DOHH2 (cell line): ENCODE results near the gene DNMBP.
"Not testable (repeated sequence)": the region's sequence is repeated elsewhere in the genome, so short reads cannot be mapped to it uniquely, and the experiment has no call there.

Source experiments
- H3F3A ChIP-seq: fragments of 200-600 bp; sonication (generic), shearing (Covaris generic); 2 replicates; pipeline ENCODE4 v1.6.0; 2016; ENCODE audit warnings: antibody characterized with exemption, mild to moderate bottlenecking; ENCODE audit not compliant: control insufficient read depth, insufficient read depth
- H3K27ac ChIP-seq: fragments of 200-600 bp; sonication (generic); 2 replicates; pipeline ENCODE4 v1.5.1; 2014; ENCODE audit warnings: low read depth, mild to moderate bottlenecking, low read length, moderate library complexity
- H3K27me3 ChIP-seq: fragments of 200-600 bp; sonication (generic); 2 replicates; pipeline ENCODE4 v1.6.1; 2014; ENCODE audit warnings: mild to moderate bottlenecking, low read length, mixed read lengths; ENCODE audit not compliant: control insufficient read depth
- H3K36me3 ChIP-seq: fragments of 200-600 bp; sonication (generic); 2 replicates; pipeline ENCODE4 v1.6.1; 2014; ENCODE audit warnings: mild to moderate bottlenecking, low read length, moderate library complexity, mixed read lengths; ENCODE audit not compliant: control insufficient read depth
- H3K4me1 ChIP-seq: fragments of 200-600 bp; sonication (generic); 2 replicates; pipeline ENCODE4 v1.6.1; 2014; ENCODE audit warnings: mild to moderate bottlenecking, low read length, mixed read lengths; ENCODE audit not compliant: control insufficient read depth
- H3K4me2 ChIP-seq: fragments of 200-600 bp; sonication (generic); 2 replicates; pipeline ENCODE4 v1.6.0; 2014; ENCODE audit warnings: mild to moderate bottlenecking, low read length, moderate library complexity
- H3K4me3 ChIP-seq: fragments of 200-600 bp; sonication (generic); 2 replicates; pipeline ENCODE4 v1.5.1; 2014; ENCODE audit warnings: mild to moderate bottlenecking, low read length, mixed read lengths
- H3K79me2 ChIP-seq: fragments of 200-600 bp; sonication (generic); 2 replicates; pipeline ENCODE4 v1.6.1; 2014; ENCODE audit warnings: mild to moderate bottlenecking, low read length, mixed read lengths; ENCODE audit not compliant: control insufficient read depth
- H3K9me2 ChIP-seq: fragments of 200-600 bp; sonication (generic); replicated peaks from 2 replicates; pipeline ENCODE4 v1.6.1; 2014; ENCODE audit warnings: mild to moderate bottlenecking, low read length, mixed read lengths; ENCODE audit not compliant: control insufficient read depth
- H3K9me3 ChIP-seq: fragments of 200-600 bp; sonication (generic); 2 replicates; pipeline ENCODE4 v1.6.1; 2014; ENCODE audit warnings: antibody characterized with exemption, low read length, mixed read lengths; ENCODE audit not compliant: control insufficient read depth, insufficient read depth
- H4K20me1 ChIP-seq: fragments of 200-600 bp; sonication (generic); 2 replicates; pipeline ENCODE4 v1.6.0; 2014; ENCODE audit warnings: low read depth, mild to moderate bottlenecking, antibody characterized with exemption, low read length, moderate library complexity; ENCODE audit not compliant: control insufficient read depth, insufficient read depth
- EZH2phosphoT487 ChIP-seq: fragments of 200-600 bp; sonication (generic); IDR thresholded peaks from 2 replicates; pipeline ENCODE4 v1.6.1; 2017; ENCODE audit warnings: borderline replicate concordance, mild to moderate bottlenecking, antibody characterized with exemption, low read length, moderate library complexity, mixed read lengths
- TF ChIP-seq, protein P1 (sequence below): fragments of 200-600 bp; sonication (generic); IDR thresholded peaks from one replicate; pipeline ENCODE4 v1.5.1; 2014; ENCODE audit warnings: antibody characterized with exemption, mild to moderate bottlenecking, low read depth, low read length; ENCODE audit not compliant: poor library complexity, severe bottlenecking

The DNMBP gene

DNA sequence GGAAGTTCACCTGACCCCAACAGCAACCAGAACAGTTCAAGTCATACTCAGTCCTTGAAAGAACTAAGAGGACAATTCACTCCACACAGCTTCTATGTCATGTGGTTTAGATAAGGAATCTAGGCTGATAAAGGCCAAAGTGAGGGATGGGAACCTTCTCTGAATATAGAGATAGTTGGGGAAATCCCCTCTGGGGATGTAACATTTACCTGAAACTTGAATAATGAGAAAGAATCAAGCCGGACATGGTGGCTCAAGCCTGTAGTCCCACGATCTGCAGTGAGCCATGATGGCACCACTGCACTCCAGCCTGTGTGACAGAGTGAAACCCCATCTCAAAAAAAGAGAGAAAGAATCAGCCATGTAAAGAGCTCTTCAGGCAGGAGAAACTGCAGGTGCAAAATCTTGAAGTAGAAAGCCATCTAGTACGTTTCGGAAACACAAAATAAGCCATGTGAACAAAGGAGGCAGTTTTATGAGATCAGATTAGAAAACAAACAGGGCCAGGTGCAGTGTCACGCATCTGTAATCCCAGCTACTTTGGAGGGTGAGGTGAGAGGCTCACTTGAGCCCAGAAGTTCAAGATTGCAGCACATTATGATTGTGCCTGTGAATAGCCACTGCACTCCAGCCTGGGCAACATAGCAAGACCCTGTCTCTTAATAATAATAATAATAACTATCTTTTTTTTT, 4.5 kb upstream of the DNMBP start:
- Histone ChIP-seq H3K9me2 (no peaks in the 10 kb centered on the region), H3K4me2 (peak overlapping the region; percentile 79), H3K36me3 (peaks cover 13% of the 10 kb centered on the region), H3K4me1 (peaks cover 84% of the 10 kb centered on the region), H3F3A (peaks cover 30% of the 10 kb centered on the region), H3K9me3 (no peaks in the 10 kb centered on the region), H3K4me3 (peak overlapping the region; percentile 65), H4K20me1 (no peaks in the 10 kb centered on the region), H3K79me2 (peaks cover 3% of the 10 kb centered on the region), H3K27me3 (no peaks in the 10 kb centered on the region), H3K27ac (peak overlapping the region; percentile 98)
- TF ChIP-seq EZH2phosphoT487 = no peak
- TF ChIP-seq, protein P1, sequence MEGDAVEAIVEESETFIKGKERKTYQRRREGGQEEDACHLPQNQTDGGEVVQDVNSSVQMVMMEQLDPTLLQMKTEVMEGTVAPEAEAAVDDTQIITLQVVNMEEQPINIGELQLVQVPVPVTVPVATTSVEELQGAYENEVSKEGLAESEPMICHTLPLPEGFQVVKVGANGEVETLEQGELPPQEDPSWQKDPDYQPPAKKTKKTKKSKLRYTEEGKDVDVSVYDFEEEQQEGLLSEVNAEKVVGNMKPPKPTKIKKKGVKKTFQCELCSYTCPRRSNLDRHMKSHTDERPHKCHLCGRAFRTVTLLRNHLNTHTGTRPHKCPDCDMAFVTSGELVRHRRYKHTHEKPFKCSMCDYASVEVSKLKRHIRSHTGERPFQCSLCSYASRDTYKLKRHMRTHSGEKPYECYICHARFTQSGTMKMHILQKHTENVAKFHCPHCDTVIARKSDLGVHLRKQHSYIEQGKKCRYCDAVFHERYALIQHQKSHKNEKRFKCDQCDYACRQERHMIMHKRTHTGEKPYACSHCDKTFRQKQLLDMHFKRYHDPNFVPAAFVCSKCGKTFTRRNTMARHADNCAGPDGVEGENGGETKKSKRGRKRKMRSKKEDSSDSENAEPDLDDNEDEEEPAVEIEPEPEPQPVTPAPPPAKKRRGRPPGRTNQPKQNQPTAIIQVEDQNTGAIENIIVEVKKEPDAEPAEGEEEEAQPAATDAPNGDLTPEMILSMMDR = no peak

DNA sequence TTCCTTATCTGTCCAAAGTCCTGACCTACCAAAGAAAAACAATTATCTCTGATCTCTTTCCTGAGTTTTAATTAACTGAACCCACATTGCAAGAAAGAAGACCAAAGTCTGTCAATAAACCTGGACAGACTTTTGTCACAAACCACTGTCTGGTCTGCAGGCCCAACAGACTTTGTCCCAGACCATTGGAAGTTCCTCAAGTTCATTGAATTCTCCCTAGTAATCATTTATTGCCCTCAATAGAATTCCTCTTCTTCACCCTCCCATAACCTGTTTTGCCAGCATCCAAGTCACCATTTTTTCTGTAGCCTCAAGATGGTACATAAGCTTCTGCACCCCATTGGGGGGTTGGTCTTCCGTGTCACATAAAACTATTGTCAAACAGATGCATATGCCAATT, 3.9 kb upstream of the DNMBP start:
- peaks cover 19% of the 10 kb centered on the region for H3K36me3 ChIP-seq
- H3K4me1 ChIP-seq = peaks cover 78% of the 10 kb centered on the region
- peak overlapping the region; percentile 98 for H3K27ac ChIP-seq
- H3K79me2 ChIP-seq = peaks cover 9% of the 10 kb centered on the region
- H3K27me3 ChIP-seq = no peaks in the 10 kb centered on the region
- H3F3A ChIP-seq = peaks cover 30% of the 10 kb centered on the region
- H3K4me3 ChIP-seq = peak overlapping the region; percentile 65
- no peaks in the 10 kb centered on the region for H4K20me1 ChIP-seq
- peak overlapping the region; percentile 79 for H3K4me2 ChIP-seq
- H3K9me3 ChIP-seq = no peaks in the 10 kb centered on the region
- no peak for TF ChIP-seq EZH2phosphoT487
- TF ChIP-seq, protein P1 = no peak
- no peaks in the 10 kb centered on the region for H3K9me2 ChIP-seq

DNA sequence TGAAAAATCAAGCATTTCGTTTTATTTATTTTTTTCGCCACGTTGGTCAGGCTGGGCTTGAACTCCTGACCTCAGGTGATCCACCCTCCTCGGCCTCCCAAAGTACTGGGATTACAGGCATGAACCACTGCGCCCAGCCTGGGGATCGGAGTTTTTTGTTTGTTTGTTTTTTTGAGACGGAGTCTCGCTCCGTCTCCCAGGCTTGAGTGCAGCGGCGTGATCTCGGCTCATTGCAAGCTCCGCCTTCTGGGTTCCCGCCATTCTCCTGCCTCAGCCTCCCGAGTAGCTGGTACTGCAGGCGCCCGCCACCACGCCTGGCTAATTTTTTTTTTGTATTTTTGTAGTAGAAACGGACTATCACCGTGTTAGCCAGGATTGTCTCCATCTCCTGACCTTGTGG, 2.2 kb upstream of the DNMBP start:
- H3F3A ChIP-seq = peaks cover 30% of the 10 kb centered on the region
- H3K79me2 ChIP-seq = peaks cover 26% of the 10 kb centered on the region
- not testable (repeated sequence) for H4K20me1 ChIP-seq, H3K4me2 ChIP-seq, H3K9me3 ChIP-seq, H3K9me2 ChIP-seq, H3K27me3 ChIP-seq, H3K4me3 ChIP-seq
- peaks cover 77% of the 10 kb centered on the region for H3K4me1 ChIP-seq
- peaks cover 36% of the 10 kb centered on the region for H3K36me3 ChIP-seq
- peak overlapping the region; percentile 98 for H3K27ac ChIP-seq

DNA sequence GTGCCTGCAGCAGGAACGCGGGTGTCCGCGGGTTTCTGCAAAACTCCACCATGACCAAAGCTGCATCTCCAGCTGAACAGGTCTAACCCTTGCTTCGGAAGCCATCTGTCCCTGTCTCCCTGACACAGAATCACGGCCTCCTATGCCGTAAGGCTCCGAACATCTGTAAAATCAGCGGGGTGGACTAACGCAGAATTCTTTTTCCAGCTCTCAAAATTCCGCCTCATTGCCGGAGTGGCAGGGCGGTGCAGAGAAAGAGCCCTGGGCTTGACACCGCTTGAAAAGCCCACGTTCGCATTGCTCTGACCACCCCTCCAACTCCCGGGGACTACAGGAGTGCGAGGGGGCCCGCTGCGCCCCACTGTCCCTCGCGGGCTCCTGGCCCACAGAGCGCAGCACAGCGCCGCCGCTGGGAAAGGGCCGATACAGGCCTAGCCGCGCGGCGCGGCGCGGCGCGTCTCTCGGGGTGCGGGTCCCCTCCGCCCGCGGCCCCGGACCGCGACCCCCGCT, 409 bp downstream of the DNMBP start:
- H3K27ac ChIP-seq = peak overlapping the region; percentile 71

More for the DNA sequence above, 409 bp downstream of the DNMBP start:
- Histone ChIP-seq H3K27me3 (no peaks in the 10 kb centered on the region), H3K9me3 (no peaks in the 10 kb centered on the region), H3K79me2 (peaks cover 52% of the 10 kb centered on the region), H3K9me2 (no peaks in the 10 kb centered on the region), H3K4me2 (peak overlapping the region; percentile 81), H3F3A (peaks cover 17% of the 10 kb centered on the region), H3K4me3 (peak overlapping the region; percentile 83), H3K4me1 (peaks cover 79% of the 10 kb centered on the region), H3K36me3 (peaks cover 57% of the 10 kb centered on the region), H4K20me1 (peaks cover 15% of the 10 kb centered on the region)
- TF ChIP-seq EZH2phosphoT487 = no peak
- TF ChIP-seq, protein P1 = peak; percentile 59
